ENCODE results near the gene F5. TPM values are rescaled to one million over a fixed set of nuclear protein-coding genes. Genes with fewer than 3 reads are reported as not detected.
A peak's percentile ranks its signal among the peaks of the same experiment; 100 is the strongest.

Gene F5
- total RNA-seq, 6 experiments from 2014 or later, result 110 to 279 (median 175) TPM

- Histone ChIP-seq H3K27me3 (no peaks in the 10 kb centered on the region), H3K36me3 (no peaks in the 10 kb centered on the region), H3K9me3 (no peaks in the 10 kb centered on the region), H3K4me1 (peaks cover 0 to 4% (median 0%) of the 10 kb centered on the region in 4 donors), H3K27ac (no peak overlapping the region), H3K4me3 (no peak overlapping the region)
- ATAC-seq (peak; percentile 83 to 87 (median 83)), DNase-seq (no peak)
- intact Hi-C loops (cut with DNase I), result no loop called here
- no peak for TF ChIP-seq POLR2A (IDR thresholded peaks at IDR 0.05)
- no peak for TF ChIP-seq CTCF (IDR thresholded peaks at IDR 0.05)
- 0% methylated on average over 1 of the region's 3 CpGs for WGBS (ENCODE audit: insufficient coverage, low coverage, low lambda C conversion rate, missing lambda C conversion rate)
These were observed 9.8 kb upstream of the F5 start for GRCh38 chr1:169595764-169596711.

- ATAC-seq, result no peak
- H3K9me3 ChIP-seq, result no peaks in the 10 kb centered on the region
- no peaks in the 10 kb centered on the region for H3K36me3 ChIP-seq
- no peak overlapping the region for H3K27ac ChIP-seq
- WGBS (ENCODE audit: insufficient coverage, low coverage, low lambda C conversion rate, missing lambda C conversion rate), result 33% methylated on average over 3 of the region's 3 CpGs
- no peak for DNase-seq
- intact Hi-C loops (cut with DNase I), result no loop called here
- no peaks in the 10 kb centered on the region for H3K27me3 ChIP-seq
- H3K4me1 ChIP-seq, result peaks cover 0 to 4% (median 0%) of the 10 kb centered on the region in 4 donors
- H3K4me3 ChIP-seq, result no peak overlapping the region
- no peak for TF ChIP-seq CTCF (IDR thresholded peaks at IDR 0.05)
- no peak for TF ChIP-seq POLR2A (IDR thresholded peaks at IDR 0.05)
These were observed 8.1 kb upstream of the F5 start for GRCh38 chr1:169594391-169594790.

- H3K4me1 ChIP-seq, result peaks cover 0 to 21% (median 5%) of the 10 kb centered on the region in 4 donors
- no peaks in the 10 kb centered on the region for H3K27me3 ChIP-seq
- intact Hi-C loops (cut with DNase I), result no loop called here
- TF ChIP-seq CTCF (IDR thresholded peaks at IDR 0.05) (no peak), POLR2A (IDR thresholded peaks at IDR 0.05) (no peak)
- no peak overlapping the region for H3K4me3 ChIP-seq
- ATAC-seq (no peak), DNase-seq (peak in 1 of 3 donors; percentile 41)
- no peaks in the 10 kb centered on the region for H3K9me3 ChIP-seq
- 61% methylated on average over 5 of the region's 5 CpGs for WGBS (ENCODE audit: insufficient coverage, low coverage, low lambda C conversion rate, missing lambda C conversion rate)
- no peaks in the 10 kb centered on the region for H3K36me3 ChIP-seq
- no peak overlapping the region for H3K27ac ChIP-seq
These were observed 4.7 kb upstream of the F5 start for GRCh38 chr1:169590932-169591331.

GRCh38 chr1:169588785-169589485, 2.7 kb upstream of the F5 start:
- DNase-seq, result peak; percentile 25 to 66 (median 63)
- TF ChIP-seq POLR2A (IDR thresholded peaks at IDR 0.05) (no peak), CTCF (IDR thresholded peaks at IDR 0.05) (peak; percentile 26 to 65 (median 46))
- WGBS (ENCODE audit: insufficient coverage, low coverage, low lambda C conversion rate, missing lambda C conversion rate), result 36% methylated on average over 4 of the region's 4 CpGs

More at GRCh38 chr1:169588785-169589485, 2.7 kb upstream of the F5 start:
- H3K27ac ChIP-seq, result peak overlapping the region in 2 of 3 donors; percentile 19 to 86
- ATAC-seq, result peak; percentile 42 to 71 (median 53)
- H3K4me3 ChIP-seq, result no peak overlapping the region
- no peaks in the 10 kb centered on the region for H3K36me3 ChIP-seq
- intact Hi-C loops (cut with DNase I), result no loop called here
- H3K27me3 ChIP-seq, result no peaks in the 10 kb centered on the region
- H3K9me3 ChIP-seq, result no peaks in the 10 kb centered on the region
- H3K4me1 ChIP-seq, result peaks cover 0 to 21% (median 5%) of the 10 kb centered on the region in 4 donors
